B cell (primary cell): Measurements from ENCODE around the gene ALDH9A1. TPM values are rescaled to one million over a fixed set of nuclear protein-coding genes. Genes with fewer than 3 reads are reported as not detected.

Source experiments
- ATAC-seq: fragments of 200-7000 bp; cut with Tn5 transposase; one replicate; pipeline ENCODE4 v1.10.0; 2021; ENCODE audit warnings: low read depth, mild to moderate bottlenecking, moderate number of reproducible peaks, moderate library complexity
- CTCF ChIA-PET: fragments of 350-600 bp; sonication (Branson Sonifier 250); formaldehyde crosslinking; loops from one replicate; lab custom pipeline; 2021; ENCODE audit warnings: antibody characterized with exemption, inconsistent platforms; lab: Charles Lee
- POLR2A ChIA-PET: fragments of 350-600 bp; sonication (Branson Sonifier 250); formaldehyde crosslinking; loops from one replicate; lab custom pipeline; 2021; ENCODE audit warnings: antibody characterized with exemption; lab: Charles Lee
- DNase-seq: peaks from one replicate; pipeline ENCODE4 v3.0.0; 2013
- H2AFZ ChIP-seq: 2 replicates; pipeline ENCODE4 v1.6.1; 2012; ENCODE audit warnings: mild to moderate bottlenecking, low read depth, low read length; ENCODE audit not compliant: insufficient read depth, poor library complexity, severe bottlenecking
- H3K27ac ChIP-seq, 2 donors: 1 replicate in 1 of 2; 2 replicates in 1 of 2; pipeline ENCODE4 v1.5.1; 2012 to 2013; ENCODE audit warnings: low read length in 2 of 2, mild to moderate bottlenecking in 2 of 2, moderate library complexity in 1 of 2
- H3K27me3 ChIP-seq, 4 experiments: fragments of 200-600 bp in 1 of 4; sonication (generic) in 1 of 4; replicated peaks in 1 of 4; 1 replicate in 2 of 4; 2 replicates in 2 of 4; pipeline versions ENCODE4 v1.6.1 to v1.7.0; 2013 to 2016; ENCODE audit warnings: low read length in 3 of 4, mild to moderate bottlenecking in 2 of 4, mixed read lengths in 1 of 4, moderate library complexity in 1 of 4; ENCODE audit not compliant: insufficient read depth in 4 of 4, control insufficient read depth in 3 of 4; ENCODE audit errors: control extremely low read depth in 1 of 4
- H3K36me3 ChIP-seq, 2 experiments: replicated peaks in 1 of 2; 1 replicate in 1 of 2; 2 replicates in 1 of 2; pipeline versions ENCODE4 v1.6.1 to v1.7.1; 2013; ENCODE audit warnings: low read length in 1 of 2; ENCODE audit not compliant: insufficient read depth in 2 of 2, control insufficient read depth in 1 of 2; ENCODE audit errors: control extremely low read depth in 1 of 2, extremely low read depth in 1 of 2
- H3K4me1 ChIP-seq, 2 donors: fragments of 200-600 bp in 1 of 2; sonication (generic) in 1 of 2; 1 replicate in 1 of 2; 2 replicates in 1 of 2; pipeline versions ENCODE4 v1.5.1 to v1.6.1; 2013 to 2017; ENCODE audit warnings: low read length in 2 of 2; ENCODE audit not compliant: control insufficient read depth in 2 of 2, insufficient read depth in 2 of 2
- H3K4me2 ChIP-seq: replicated peaks from 2 replicates; pipeline ENCODE3; 2012; ENCODE audit warnings: mild to moderate bottlenecking, low read depth, low read length; ENCODE audit not compliant: poor library complexity, severe bottlenecking
- H3K4me3 ChIP-seq, 5 experiments: fragments of 200-600 bp in 1 of 5; sonication (generic) in 1 of 5; 1 replicate in 3 of 5; 2 replicates in 2 of 5; pipeline versions ENCODE4 v1.5.1 to v1.7.0; 2011 to 2016; ENCODE audit warnings: low read length in 4 of 5, mild to moderate bottlenecking in 4 of 5, low read depth in 2 of 5, control low read depth in 1 of 5, moderate library complexity in 1 of 5; ENCODE audit not compliant: insufficient read depth in 1 of 5; ENCODE audit errors: control extremely low read depth in 1 of 5, extremely low read depth in 1 of 5
- H3K79me2 ChIP-seq: fragments of 200-600 bp; sonication (generic); one replicate; pipeline ENCODE4 v1.6.0; 2016; ENCODE audit warnings: low read length; ENCODE audit not compliant: control insufficient read depth, insufficient read depth
- H3K9ac ChIP-seq: fragments of 200-600 bp; sonication (generic); 2 replicates; pipeline ENCODE4 v1.6.1; 2017; ENCODE audit warnings: mild to moderate bottlenecking, low read length, moderate library complexity
- H3K9me3 ChIP-seq, 3 donors: one replicate each; pipeline versions ENCODE4 v1.6.1 to v1.7.1; 2013; ENCODE audit warnings: low read length in 2 of 3; ENCODE audit not compliant: control insufficient read depth in 2 of 3, insufficient read depth in 1 of 3; ENCODE audit errors: control extremely low read depth in 1 of 3
- H4K20me1 ChIP-seq: 2 replicates; pipeline ENCODE4 v1.6.0; 2012; ENCODE audit warnings: mild to moderate bottlenecking, low read length; ENCODE audit not compliant: insufficient read depth, control insufficient read depth, poor library complexity, severe bottlenecking
- H3K27ac Mint-ChIP-seq: one replicate; pipeline ENCODE4 v1.8.0; 2021; ENCODE audit warnings: mixed read lengths
- H3K27me3 Mint-ChIP-seq: one replicate; pipeline ENCODE4 v1.8.0; 2021; ENCODE audit warnings: mixed read lengths
- H3K4me1 Mint-ChIP-seq: one replicate; pipeline ENCODE4 v1.8.0; 2021; ENCODE audit warnings: mixed read lengths
- H3K4me3 Mint-ChIP-seq: one replicate; pipeline ENCODE4 v1.8.0; 2021; ENCODE audit warnings: mixed read lengths
- H3K9me3 Mint-ChIP-seq: one replicate; pipeline ENCODE4 v1.8.0; 2022; ENCODE audit warnings: mixed read lengths; ENCODE audit not compliant: insufficient read depth
- EZH2 ChIP-seq: IDR thresholded peaks from 2 replicates; pipeline ENCODE4 v1.6.1; 2012; ENCODE audit warnings: borderline replicate concordance, low read depth, mild to moderate bottlenecking, moderate library complexity, low read length; ENCODE audit not compliant: insufficient read depth, poor library complexity, severe bottlenecking
- WGBS: methylation state at CpG from one replicate; pipeline ENCODE4 v1.1.5; 2013; ENCODE audit warnings: missing lambda C conversion rate; ENCODE audit not compliant: insufficient coverage; 5-methylcytosine and 5-hydroxymethylcytosine counted together
- intact Hi-C: fragments of 100-400 bp; cut with micrococcal nuclease; formaldehyde crosslinking; loops from one replicate; pipeline ENCODE4 v1.10.0; 2022
- polyA plus RNA-seq: library from polyadenylated mRNA; depleted of rRNA; stranded (reverse); fragments of >200 nt; gene quantifications from 2 replicates; pipeline ENCODE4 v1.2.3, GENCODE V29; 2012
- total RNA-seq, 2 donors: library from RNA; stranded (reverse); fragments of 120-200 nt in 1 of 2; gene quantifications; 1 replicate in 1 of 2; 2 replicates in 1 of 2; pipeline versions ENCODE4 v1.2.3 to v1.2.4, GENCODE V29; 2013 to 2022
- TF ChIP-seq, protein P1 (sequence below): fragments of 200-600 bp; IDR thresholded peaks from one replicate; pipeline ENCODE4 v1.8.0; 2022; ENCODE audit warnings: antibody characterized with exemption, mild to moderate bottlenecking

The ALDH9A1 gene
- total and polyA plus RNA-seq, 2 donors (not counting 1 experiment from before 2014, with no cell fraction given), result 23.5 to 37.5 TPM

- Histone ChIP-seq H3K9me3 (no peaks in the 10 kb centered on the region), H3K4me2 (no peak overlapping the region), H3K27ac (no peak overlapping the region), H2AFZ (no peak overlapping the region), H4K20me1 (no peaks in the 10 kb centered on the region), H3K36me3 (no peaks in the 10 kb centered on the region), H3K4me3 (no peak overlapping the region), H3K27me3 (no peaks in the 10 kb centered on the region), H3K4me1 (peaks cover 17 to 20% of the 10 kb centered on the region in 2 donors), H3K79me2 (peaks cover 19% of the 10 kb centered on the region), H3K9ac (no peak overlapping the region)
- no peak overlapping the region for H3K4me3 Mint-ChIP-seq
- no peak for TF ChIP-seq EZH2
- TF ChIP-seq, protein P1, sequence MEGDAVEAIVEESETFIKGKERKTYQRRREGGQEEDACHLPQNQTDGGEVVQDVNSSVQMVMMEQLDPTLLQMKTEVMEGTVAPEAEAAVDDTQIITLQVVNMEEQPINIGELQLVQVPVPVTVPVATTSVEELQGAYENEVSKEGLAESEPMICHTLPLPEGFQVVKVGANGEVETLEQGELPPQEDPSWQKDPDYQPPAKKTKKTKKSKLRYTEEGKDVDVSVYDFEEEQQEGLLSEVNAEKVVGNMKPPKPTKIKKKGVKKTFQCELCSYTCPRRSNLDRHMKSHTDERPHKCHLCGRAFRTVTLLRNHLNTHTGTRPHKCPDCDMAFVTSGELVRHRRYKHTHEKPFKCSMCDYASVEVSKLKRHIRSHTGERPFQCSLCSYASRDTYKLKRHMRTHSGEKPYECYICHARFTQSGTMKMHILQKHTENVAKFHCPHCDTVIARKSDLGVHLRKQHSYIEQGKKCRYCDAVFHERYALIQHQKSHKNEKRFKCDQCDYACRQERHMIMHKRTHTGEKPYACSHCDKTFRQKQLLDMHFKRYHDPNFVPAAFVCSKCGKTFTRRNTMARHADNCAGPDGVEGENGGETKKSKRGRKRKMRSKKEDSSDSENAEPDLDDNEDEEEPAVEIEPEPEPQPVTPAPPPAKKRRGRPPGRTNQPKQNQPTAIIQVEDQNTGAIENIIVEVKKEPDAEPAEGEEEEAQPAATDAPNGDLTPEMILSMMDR, result no peak
- no peaks in the 10 kb centered on the region for H3K9me3 Mint-ChIP-seq
- no peak overlapping the region for H3K27ac Mint-ChIP-seq
- DNase-seq, result no peak
- WGBS, result 96% methylated on average over 4 of the region's 6 CpGs
- ChIA-PET POLR2A (no interaction called here), CTCF (no interaction called here)
- intact Hi-C loops, result no loop called here
- peaks cover 9% of the 10 kb centered on the region for H3K4me1 Mint-ChIP-seq
- no peak for ATAC-seq
- H3K27me3 Mint-ChIP-seq, result peaks cover 6% of the 10 kb centered on the region
Measured at GRCh38 chr1:165628147-165628822, 70.1 kb downstream of the ALDH9A1 start.

GRCh38 chr1:165624441-165624840 lies 73.9 kb downstream of the ALDH9A1 start:
- H4K20me1 ChIP-seq, result no peaks in the 10 kb centered on the region
- H3K9ac ChIP-seq, result no peak overlapping the region
- no peak overlapping the region for H2AFZ ChIP-seq
- no peaks in the 10 kb centered on the region for H3K36me3 ChIP-seq
- ATAC-seq (no peak), DNase-seq (no peak)
- H3K4me3 ChIP-seq, result no peak overlapping the region
- intact Hi-C loops, result no loop called here
- peaks cover 28% of the 10 kb centered on the region for H3K27me3 Mint-ChIP-seq
- POLR2A ChIA-PET, result no interaction called here
- H3K27me3 ChIP-seq, result peaks cover 0 to 6% (median 0%) of the 10 kb centered on the region in 4 experiments
- H3K4me1 ChIP-seq, result no peaks in the 10 kb centered on the region
- CTCF ChIA-PET, result no interaction called here
- WGBS, result 94% methylated on average over 4 of the region's 4 CpGs
- H3K4me1 Mint-ChIP-seq, result no peaks in the 10 kb centered on the region
- H3K9me3 Mint-ChIP-seq, result no peaks in the 10 kb centered on the region
- H3K27ac Mint-ChIP-seq, result no peak overlapping the region
- no peak overlapping the region for H3K27ac ChIP-seq
- H3K79me2 ChIP-seq, result no peaks in the 10 kb centered on the region
- no peaks in the 10 kb centered on the region for H3K9me3 ChIP-seq
- no peak overlapping the region for H3K4me3 Mint-ChIP-seq
- no peak overlapping the region for H3K4me2 ChIP-seq
- no peak for TF ChIP-seq EZH2
- TF ChIP-seq, protein P1, result no peak
